Tibial nerve (tissue), 3 donors: ENCODE data around the gene MYO1B.

Source experiments
- POLR2A ChIP-seq, 2 donors: fragments of 450-650 bp; IDR thresholded peaks; one replicate each; pipeline ENCODE4 v1.6.1; 2017; ENCODE audit warnings: antibody characterized with exemption in 2 of 2, mild to moderate bottlenecking in 2 of 2, moderate library complexity in 2 of 2
- TF ChIP-seq, protein P1 (sequence below), 5 experiments: fragments of 200-600 bp in 3 of 5; fragments of 450-650 bp in 2 of 5; sonication (generic) in 3 of 5; IDR thresholded peaks; one replicate each; pipeline ENCODE4 v1.5.1; 2016 to 2019; ENCODE audit warnings: antibody characterized with exemption in 5 of 5, mild to moderate bottlenecking in 3 of 5, moderate library complexity in 2 of 5

DNA sequence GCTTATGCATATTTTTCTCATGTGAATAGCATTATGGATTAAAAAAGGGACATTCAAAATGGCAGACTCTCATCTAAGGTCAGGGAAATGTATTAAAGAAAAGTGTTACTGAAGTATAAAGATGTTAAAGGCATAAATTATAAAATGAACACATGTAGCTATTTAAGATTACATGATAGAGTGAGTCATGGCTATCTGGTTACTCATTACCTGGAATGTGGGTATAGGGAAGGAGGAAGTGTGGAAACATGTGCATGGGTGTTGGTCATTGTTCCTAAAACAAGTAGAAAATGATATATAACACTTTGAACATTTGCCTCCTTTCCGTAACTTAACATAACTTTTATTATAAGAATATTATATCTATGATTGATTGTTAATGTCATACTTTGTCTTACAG, 66.4 kb downstream of the MYO1B start:
- TF ChIP-seq, protein P1, sequence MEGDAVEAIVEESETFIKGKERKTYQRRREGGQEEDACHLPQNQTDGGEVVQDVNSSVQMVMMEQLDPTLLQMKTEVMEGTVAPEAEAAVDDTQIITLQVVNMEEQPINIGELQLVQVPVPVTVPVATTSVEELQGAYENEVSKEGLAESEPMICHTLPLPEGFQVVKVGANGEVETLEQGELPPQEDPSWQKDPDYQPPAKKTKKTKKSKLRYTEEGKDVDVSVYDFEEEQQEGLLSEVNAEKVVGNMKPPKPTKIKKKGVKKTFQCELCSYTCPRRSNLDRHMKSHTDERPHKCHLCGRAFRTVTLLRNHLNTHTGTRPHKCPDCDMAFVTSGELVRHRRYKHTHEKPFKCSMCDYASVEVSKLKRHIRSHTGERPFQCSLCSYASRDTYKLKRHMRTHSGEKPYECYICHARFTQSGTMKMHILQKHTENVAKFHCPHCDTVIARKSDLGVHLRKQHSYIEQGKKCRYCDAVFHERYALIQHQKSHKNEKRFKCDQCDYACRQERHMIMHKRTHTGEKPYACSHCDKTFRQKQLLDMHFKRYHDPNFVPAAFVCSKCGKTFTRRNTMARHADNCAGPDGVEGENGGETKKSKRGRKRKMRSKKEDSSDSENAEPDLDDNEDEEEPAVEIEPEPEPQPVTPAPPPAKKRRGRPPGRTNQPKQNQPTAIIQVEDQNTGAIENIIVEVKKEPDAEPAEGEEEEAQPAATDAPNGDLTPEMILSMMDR (IDR thresholded peaks at IDR 0.05) = no peak
- TF ChIP-seq POLR2A (IDR thresholded peaks at IDR 0.05) = no peak
